Measurements from ENCODE around the gene NFYC.

NFYC gene

DNA sequence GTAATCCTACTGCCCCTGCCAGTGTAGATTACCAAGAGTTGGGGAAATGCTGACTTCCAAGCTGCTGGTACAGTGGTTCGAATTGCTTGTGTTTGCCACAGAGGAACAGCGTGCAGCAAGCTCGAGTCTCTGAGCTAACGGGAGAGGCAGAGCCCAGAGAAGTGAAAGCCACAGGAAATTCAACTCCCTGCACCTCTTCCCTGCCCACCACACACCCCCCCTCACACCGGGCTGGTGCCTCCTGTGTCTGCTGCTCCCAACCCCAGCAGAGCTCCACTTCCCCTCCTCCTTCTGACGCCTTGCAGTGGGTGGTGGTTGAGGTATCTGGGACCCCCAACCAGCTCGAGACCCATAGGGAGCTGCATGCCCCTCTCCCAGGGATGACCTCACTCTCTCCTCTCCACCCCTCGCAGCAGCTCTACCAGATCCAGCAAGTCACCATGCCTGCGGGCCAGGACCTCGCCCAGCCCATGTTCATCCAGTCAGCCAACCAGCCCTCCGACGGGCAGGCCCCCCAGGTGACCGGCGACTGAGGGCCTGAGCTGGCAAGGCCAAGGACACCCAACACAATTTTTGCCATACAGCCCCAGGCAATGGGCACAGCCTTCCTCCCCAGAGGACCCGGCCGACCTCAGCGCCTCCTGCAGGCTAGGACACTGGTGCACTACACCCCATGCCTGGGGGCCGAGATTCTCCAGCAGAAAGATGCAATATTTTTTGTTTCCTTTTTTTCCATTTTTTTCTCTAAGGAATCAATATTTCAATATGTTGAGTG, 79.0 kb downstream of the NFYC start:
- Histone ChIP-seq H3K4me3 (ENCODE audit: low read depth in 1 of 2, low read length in 1 of 2) (no peak overlapping the region), H3K9me3 (peaks cover 4% of the 10 kb centered on the region), H3K27ac (no peak overlapping the region), H3K27me3 (no peaks in the 10 kb centered on the region), H3K4me1 (ENCODE audit: control insufficient read depth in 1 of 2, insufficient read depth in 1 of 2, low read depth in 1 of 2, low read length in 1 of 2) (no peaks in the 10 kb centered on the region), H3K36me3 (peaks cover 85% of the 10 kb centered on the region)
- TF ChIP-seq, protein P1, sequence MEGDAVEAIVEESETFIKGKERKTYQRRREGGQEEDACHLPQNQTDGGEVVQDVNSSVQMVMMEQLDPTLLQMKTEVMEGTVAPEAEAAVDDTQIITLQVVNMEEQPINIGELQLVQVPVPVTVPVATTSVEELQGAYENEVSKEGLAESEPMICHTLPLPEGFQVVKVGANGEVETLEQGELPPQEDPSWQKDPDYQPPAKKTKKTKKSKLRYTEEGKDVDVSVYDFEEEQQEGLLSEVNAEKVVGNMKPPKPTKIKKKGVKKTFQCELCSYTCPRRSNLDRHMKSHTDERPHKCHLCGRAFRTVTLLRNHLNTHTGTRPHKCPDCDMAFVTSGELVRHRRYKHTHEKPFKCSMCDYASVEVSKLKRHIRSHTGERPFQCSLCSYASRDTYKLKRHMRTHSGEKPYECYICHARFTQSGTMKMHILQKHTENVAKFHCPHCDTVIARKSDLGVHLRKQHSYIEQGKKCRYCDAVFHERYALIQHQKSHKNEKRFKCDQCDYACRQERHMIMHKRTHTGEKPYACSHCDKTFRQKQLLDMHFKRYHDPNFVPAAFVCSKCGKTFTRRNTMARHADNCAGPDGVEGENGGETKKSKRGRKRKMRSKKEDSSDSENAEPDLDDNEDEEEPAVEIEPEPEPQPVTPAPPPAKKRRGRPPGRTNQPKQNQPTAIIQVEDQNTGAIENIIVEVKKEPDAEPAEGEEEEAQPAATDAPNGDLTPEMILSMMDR (IDR thresholded peaks at IDR 0.05) = no peak

DNA sequence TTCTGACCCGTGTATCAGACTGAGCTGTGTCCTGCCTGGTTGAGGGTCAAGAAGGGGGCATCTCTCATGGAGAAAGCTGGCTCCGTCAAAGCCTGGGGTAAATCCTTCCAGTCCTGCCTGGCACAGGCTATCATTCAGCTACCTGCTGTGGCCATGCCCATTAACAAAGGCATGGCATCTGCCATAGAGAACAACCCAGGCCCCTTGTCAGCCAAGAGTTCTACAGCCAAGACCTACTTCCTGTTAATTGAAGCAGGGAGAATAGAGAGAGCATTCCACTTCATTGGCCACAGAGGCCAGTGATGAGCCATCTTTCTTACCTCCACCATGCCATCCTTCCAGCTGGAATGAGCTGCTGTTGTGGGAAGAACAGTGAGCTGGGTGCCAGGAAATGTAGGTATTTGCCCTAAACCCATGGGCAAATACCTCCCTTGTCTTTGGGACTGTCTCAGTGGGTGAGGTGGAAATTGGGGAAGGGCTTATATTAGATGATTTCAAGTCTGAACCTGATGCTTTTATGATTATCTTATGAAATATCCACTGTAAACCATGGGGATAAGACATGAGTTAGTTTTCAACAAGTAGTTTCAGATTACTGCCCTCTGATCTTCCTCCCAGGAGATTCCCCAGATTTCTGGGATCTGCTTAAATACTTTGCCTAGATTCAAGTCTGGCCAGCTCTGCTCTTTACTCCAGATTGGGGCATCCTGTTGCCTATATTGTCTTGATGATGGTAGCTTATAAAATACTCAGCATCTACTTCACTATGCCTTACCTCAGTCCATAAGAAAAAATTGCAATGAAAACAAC, 80.8 kb downstream of the NFYC start:
- no peak overlapping the region for H3K27ac ChIP-seq
- no peaks in the 10 kb centered on the region for H3K4me1 ChIP-seq (ENCODE audit: control insufficient read depth in 1 of 2, insufficient read depth in 1 of 2, low read depth in 1 of 2, low read length in 1 of 2)
- no peaks in the 10 kb centered on the region for H3K27me3 ChIP-seq
- TF ChIP-seq, protein P1 (IDR thresholded peaks at IDR 0.05) = no peak
- H3K36me3 ChIP-seq = peaks cover 74% of the 10 kb centered on the region
- peaks cover 4% of the 10 kb centered on the region for H3K9me3 ChIP-seq
- H3K4me3 ChIP-seq (ENCODE audit: low read depth in 1 of 2, low read length in 1 of 2) = no peak overlapping the region

DNA sequence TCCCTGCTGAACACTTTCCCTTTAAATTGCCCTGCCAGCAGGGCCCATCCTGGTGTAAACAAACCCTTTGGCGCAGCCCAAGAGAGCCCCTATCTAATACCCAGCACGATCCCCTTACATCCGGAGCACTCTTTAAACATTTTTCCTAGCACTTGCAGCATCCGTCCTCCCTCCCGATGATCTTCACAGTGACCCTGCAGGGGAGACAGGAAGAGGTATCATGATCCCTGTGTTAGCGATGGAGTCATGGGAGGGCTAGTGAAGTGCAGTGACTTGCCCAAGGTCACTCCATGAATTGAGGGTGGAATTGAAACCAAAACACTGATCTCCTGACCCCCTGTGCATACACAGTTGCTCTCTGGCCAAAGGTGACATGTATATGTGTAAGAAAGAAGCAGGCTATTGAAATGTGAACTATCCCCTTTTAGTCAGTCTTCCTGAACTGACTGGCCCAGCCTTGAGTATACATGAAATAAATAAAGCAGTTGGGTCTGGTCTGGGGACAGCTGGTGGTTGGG, 82.3 kb downstream of the NFYC start:
- H3K36me3 ChIP-seq = peaks cover 60% of the 10 kb centered on the region
- no peak overlapping the region for H3K4me3 ChIP-seq (ENCODE audit: low read depth in 1 of 2, low read length in 1 of 2)
- no peaks in the 10 kb centered on the region for H3K9me3 ChIP-seq
- no peaks in the 10 kb centered on the region for H3K4me1 ChIP-seq (ENCODE audit: control insufficient read depth in 1 of 2, insufficient read depth in 1 of 2, low read depth in 1 of 2, low read length in 1 of 2)
- no peaks in the 10 kb centered on the region for H3K27me3 ChIP-seq
- TF ChIP-seq, protein P1 (IDR thresholded peaks at IDR 0.05) = no peak
- H3K27ac ChIP-seq = no peak overlapping the region

DNA sequence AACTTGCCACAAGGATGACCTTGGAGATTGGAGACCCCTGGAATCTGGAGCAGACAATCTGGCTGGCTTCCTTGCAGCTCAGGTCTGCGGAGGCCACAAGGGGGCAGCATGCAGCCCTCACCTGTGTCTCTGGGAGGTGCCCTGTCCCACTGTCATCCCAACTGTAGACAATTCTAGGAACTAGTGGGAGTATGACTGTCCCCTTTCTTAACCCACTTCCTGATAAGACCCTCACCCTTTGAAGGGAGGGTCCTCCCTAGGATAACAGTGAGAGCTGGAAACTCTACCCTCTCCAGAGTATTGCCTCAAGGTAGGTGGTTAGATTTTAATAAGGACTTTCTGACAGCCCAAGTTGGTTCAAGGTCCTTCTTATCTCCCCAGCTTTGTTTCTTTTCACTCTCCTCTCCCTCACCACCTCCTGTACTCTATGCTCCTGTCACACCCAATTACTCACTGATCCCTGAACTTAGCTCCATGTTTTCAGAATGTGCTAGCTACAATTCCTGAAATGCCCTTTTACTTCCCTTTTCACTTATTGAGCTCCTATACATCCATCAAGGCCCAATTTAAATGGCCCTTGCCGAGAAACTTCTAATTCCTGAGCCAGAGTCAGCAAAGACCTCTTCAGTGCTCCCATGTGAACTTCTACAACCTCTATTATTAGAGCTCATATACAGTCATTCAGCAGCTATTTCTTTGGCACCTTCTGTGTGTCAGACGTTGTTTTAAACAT, 82.9 kb downstream of the NFYC start:
- TF ChIP-seq, protein P1 (IDR thresholded peaks at IDR 0.05) = peak; percentile 51
- Histone ChIP-seq H3K36me3 (peaks cover 54% of the 10 kb centered on the region), H3K4me1 (ENCODE audit: control insufficient read depth in 1 of 2, insufficient read depth in 1 of 2, low read depth in 1 of 2, low read length in 1 of 2) (no peaks in the 10 kb centered on the region), H3K27ac (no peak overlapping the region), H3K27me3 (no peaks in the 10 kb centered on the region), H3K4me3 (ENCODE audit: low read depth in 1 of 2, low read length in 1 of 2) (no peak overlapping the region), H3K9me3 (no peaks in the 10 kb centered on the region)

DNA sequence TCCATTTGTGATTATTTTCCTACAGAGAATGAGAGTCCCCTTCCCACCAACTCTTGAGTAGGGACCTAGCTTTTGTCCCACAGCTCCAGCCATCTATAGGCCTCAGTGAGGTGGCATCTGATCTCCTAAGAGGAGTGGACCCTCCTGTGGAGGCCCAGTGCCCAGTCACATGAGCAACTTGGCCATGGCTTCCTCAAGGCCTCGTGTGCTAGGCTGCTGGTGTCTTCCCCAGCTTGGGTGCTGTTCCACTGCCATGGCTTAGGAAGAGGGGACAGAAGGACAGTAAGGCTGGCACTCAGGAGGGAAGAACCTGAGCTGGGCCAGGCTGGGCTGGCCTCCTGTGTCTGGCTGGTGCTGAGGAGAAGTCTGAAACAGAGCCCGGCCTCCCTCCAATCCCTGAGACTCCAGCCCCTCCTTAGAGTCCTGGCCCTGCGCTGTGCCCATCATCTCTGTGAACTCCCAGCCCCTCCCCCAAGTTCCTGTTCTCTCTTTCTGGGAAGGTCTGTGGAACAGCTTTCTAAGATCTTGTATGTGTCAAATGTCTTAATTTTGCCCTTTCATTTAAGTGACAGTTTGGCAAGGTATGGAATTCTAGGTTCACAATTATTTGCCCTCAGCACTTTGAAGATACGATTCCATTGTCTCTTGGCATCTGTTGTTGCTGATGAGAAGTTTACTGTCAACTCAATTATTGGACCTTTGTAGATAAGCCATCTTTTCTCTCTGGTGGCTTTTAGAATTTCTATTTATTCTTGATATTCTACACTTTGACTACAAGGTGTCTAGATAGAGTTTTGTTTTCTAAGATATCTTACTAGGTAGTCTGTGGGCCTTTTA, 85.0 kb downstream of the NFYC start:
- H3K27me3 ChIP-seq = peaks cover 13% of the 10 kb centered on the region
- H3K4me1 ChIP-seq (ENCODE audit: control insufficient read depth in 1 of 2, insufficient read depth in 1 of 2, low read depth in 1 of 2, low read length in 1 of 2) = no peaks in the 10 kb centered on the region
- TF ChIP-seq, protein P1 (IDR thresholded peaks at IDR 0.05) = no peak
- H3K9me3 ChIP-seq = no peaks in the 10 kb centered on the region
- H3K4me3 ChIP-seq (ENCODE audit: low read depth in 1 of 2, low read length in 1 of 2) = no peak overlapping the region
- peaks cover 33% of the 10 kb centered on the region for H3K36me3 ChIP-seq
- no peak overlapping the region for H3K27ac ChIP-seq

Measured in neutrophil (primary cell).